ENCODE results near the gene THBS3. TPM values are rescaled to one million over a fixed set of nuclear protein-coding genes. Genes with fewer than 3 reads are reported as not detected.
"Not testable (repeated sequence)": the region's sequence is repeated elsewhere in the genome, so short reads cannot be mapped to it uniquely, and the experiment has no call there.

THBS3 gene
- total RNA-seq, 1 experiment from 2014 or later = 4.5 TPM

- H3K27ac ChIP-seq = no peak overlapping the region
- no peak overlapping the region for H3K4me3 ChIP-seq
- DNase-seq = no peak
Measured at GRCh38 chr1:155205969-155206593, 1.6 kb downstream of the THBS3 start.

GRCh38 chr1:155205035-155205434 lies 2.7 kb downstream of the THBS3 start:
- Histone ChIP-seq H3K4me3 (no peak overlapping the region), H3K36me3 (no peaks in the 10 kb centered on the region), H3K9me3 (replicated peaks) (no peaks in the 10 kb centered on the region), H3K27ac (no peak overlapping the region), H3K27me3 (no peaks in the 10 kb centered on the region), H3K4me1 (no peaks in the 10 kb centered on the region; the same call in none of the 2 replicates)
- DNase-seq = no peak

More at GRCh38 chr1:155205969-155206593, 1.6 kb downstream of the THBS3 start:
- H3K4me1 ChIP-seq = no peaks in the 10 kb centered on the region; the same call in none of the 2 replicates
- H3K27me3 ChIP-seq = no peaks in the 10 kb centered on the region
- H3K36me3 ChIP-seq = no peaks in the 10 kb centered on the region
- H3K9me3 ChIP-seq (replicated peaks) = no peaks in the 10 kb centered on the region

- Histone ChIP-seq H3K36me3 (no peaks in the 10 kb centered on the region), H3K4me3 (no peak overlapping the region), H3K27ac (no peak overlapping the region), H3K4me1 (no peaks in the 10 kb centered on the region; the same call in 1 of the 2 replicates), H3K27me3 (no peaks in the 10 kb centered on the region), H3K9me3 (replicated peaks) (no peaks in the 10 kb centered on the region)
- DNase-seq = no peak
Measured at GRCh38 chr1:155202731-155203515, 4.8 kb downstream of the THBS3 start.

- H3K9me3 ChIP-seq (replicated peaks) = no peaks in the 10 kb centered on the region
- no peaks in the 10 kb centered on the region; the same call in 1 of the 2 replicates for H3K4me1 ChIP-seq
- no peaks in the 10 kb centered on the region for H3K27me3 ChIP-seq
- H3K4me3 ChIP-seq = no peak overlapping the region
- H3K36me3 ChIP-seq = no peaks in the 10 kb centered on the region
- DNase-seq = no peak
- H3K27ac ChIP-seq = no peak overlapping the region
Measured at GRCh38 chr1:155202198-155202597, 5.5 kb downstream of the THBS3 start.

GRCh38 chr1:155200920-155201319 lies 6.8 kb downstream of the THBS3 start:
- DNase-seq = no peak
- Histone ChIP-seq H3K27ac (no peak overlapping the region), H3K4me3 (no peak overlapping the region), H3K9me3 (replicated peaks) (no peaks in the 10 kb centered on the region), H3K4me1 (no peaks in the 10 kb centered on the region), H3K36me3 (no peaks in the 10 kb centered on the region), H3K27me3 (no peaks in the 10 kb centered on the region)

GRCh38 chr1:155199792-155200191 lies 7.9 kb downstream of the THBS3 start:
- no peak for DNase-seq
- Histone ChIP-seq H3K27ac (no peak overlapping the region), H3K4me1 (peaks cover 3% of the 10 kb centered on the region; the same call in 1 of the 2 replicates), H3K4me3 (no peak overlapping the region), H3K9me3 (replicated peaks) (no peaks in the 10 kb centered on the region), H3K27me3 (no peaks in the 10 kb centered on the region), H3K36me3 (no peaks in the 10 kb centered on the region)

GRCh38 chr1:155198547-155198906 lies 9.2 kb downstream of the THBS3 start:
- no peak overlapping the region for H3K4me3 ChIP-seq
- no peaks in the 10 kb centered on the region for H3K36me3 ChIP-seq
- peaks cover 3% of the 10 kb centered on the region; the same call in 1 of the 2 replicates for H3K4me1 ChIP-seq
- no peak overlapping the region for H3K27ac ChIP-seq
- no peaks in the 10 kb centered on the region for H3K9me3 ChIP-seq (replicated peaks)
- DNase-seq = no peak
- H3K27me3 ChIP-seq = no peaks in the 10 kb centered on the region

- H3K27ac ChIP-seq = no peak overlapping the region
- H3K4me1 ChIP-seq = peaks cover 3% of the 10 kb centered on the region; the same call in 1 of the 2 replicates
- DNase-seq = no peak
- H3K9me3 ChIP-seq (replicated peaks) = no peaks in the 10 kb centered on the region
- H3K27me3 ChIP-seq = no peaks in the 10 kb centered on the region
- H3K4me3 ChIP-seq = no peak overlapping the region
- H3K36me3 ChIP-seq = no peaks in the 10 kb centered on the region
Measured at GRCh38 chr1:155197901-155198546, 9.7 kb downstream of the THBS3 start.

GRCh38 chr1:155196893-155197638 lies 10.6 kb downstream of the THBS3 start:
- H3K9me3 ChIP-seq (replicated peaks) = no peaks in the 10 kb centered on the region
- H3K27ac ChIP-seq = no peak overlapping the region
- DNase-seq = no peak
- H3K36me3 ChIP-seq = no peaks in the 10 kb centered on the region
- H3K4me3 ChIP-seq = no peak overlapping the region
- H3K4me1 ChIP-seq = peaks cover 3% of the 10 kb centered on the region; the same call in 1 of the 2 replicates
- H3K27me3 ChIP-seq = no peaks in the 10 kb centered on the region

GRCh38 chr1:155196103-155196892 lies 11.4 kb downstream of the THBS3 start:
- Histone ChIP-seq H3K4me1 (peaks cover 3% of the 10 kb centered on the region; the same call in 1 of the 2 replicates), H3K27ac (no peak overlapping the region), H3K4me3 (no peak overlapping the region), H3K9me3 (replicated peaks) (no peaks in the 10 kb centered on the region), H3K36me3 (no peaks in the 10 kb centered on the region), H3K27me3 (no peaks in the 10 kb centered on the region)
- DNase-seq = no peak

- no peaks in the 10 kb centered on the region for H3K27me3 ChIP-seq
- H3K27ac ChIP-seq = no peak overlapping the region
- H3K4me3 ChIP-seq = peak overlapping the region; percentile 56
- H3K9me3 ChIP-seq (replicated peaks) = no peaks in the 10 kb centered on the region
- no peak for DNase-seq
- peaks cover 3% of the 10 kb centered on the region; the same call in 1 of the 2 replicates for H3K4me1 ChIP-seq
- H3K36me3 ChIP-seq = no peaks in the 10 kb centered on the region
Measured at GRCh38 chr1:155195201-155196102, 12.2 kb downstream of the THBS3 start.

- H3K36me3 ChIP-seq; DNase-seq; H3K27me3 ChIP-seq; H3K9me3 ChIP-seq (replicated peaks); H3K4me1 ChIP-seq: not testable (repeated sequence)
- Histone ChIP-seq H3K27ac (peak overlapping the region; percentile 62), H3K4me3 (peak overlapping the region; percentile 56)
Measured at GRCh38 chr1:155193991-155194240, 13.8 kb downstream of the THBS3 start.

GRCh38 chr1:155193275-155193990 lies 14.3 kb downstream of the THBS3 start:
- Histone ChIP-seq H3K27me3 (no peaks in the 10 kb centered on the region), H3K36me3 (no peaks in the 10 kb centered on the region), H3K4me1 (peaks cover 3% of the 10 kb centered on the region; the same call in 1 of the 2 replicates), H3K9me3 (replicated peaks) (no peaks in the 10 kb centered on the region), H3K27ac (peak overlapping the region; percentile 62), H3K4me3 (peak overlapping the region; percentile 56)
- peak; percentile 90 to 93 for DNase-seq

All from SJCRH30 (cell line).